Measurements from ENCODE around the gene INIP. TPM values are rescaled to one million over a fixed set of nuclear protein-coding genes. Genes with fewer than 3 reads are reported as not detected.

Gene INIP
- total and polyA plus RNA-seq, 2 experiments from 2014 or later = 16.7 to 30.4 TPM

DNA sequence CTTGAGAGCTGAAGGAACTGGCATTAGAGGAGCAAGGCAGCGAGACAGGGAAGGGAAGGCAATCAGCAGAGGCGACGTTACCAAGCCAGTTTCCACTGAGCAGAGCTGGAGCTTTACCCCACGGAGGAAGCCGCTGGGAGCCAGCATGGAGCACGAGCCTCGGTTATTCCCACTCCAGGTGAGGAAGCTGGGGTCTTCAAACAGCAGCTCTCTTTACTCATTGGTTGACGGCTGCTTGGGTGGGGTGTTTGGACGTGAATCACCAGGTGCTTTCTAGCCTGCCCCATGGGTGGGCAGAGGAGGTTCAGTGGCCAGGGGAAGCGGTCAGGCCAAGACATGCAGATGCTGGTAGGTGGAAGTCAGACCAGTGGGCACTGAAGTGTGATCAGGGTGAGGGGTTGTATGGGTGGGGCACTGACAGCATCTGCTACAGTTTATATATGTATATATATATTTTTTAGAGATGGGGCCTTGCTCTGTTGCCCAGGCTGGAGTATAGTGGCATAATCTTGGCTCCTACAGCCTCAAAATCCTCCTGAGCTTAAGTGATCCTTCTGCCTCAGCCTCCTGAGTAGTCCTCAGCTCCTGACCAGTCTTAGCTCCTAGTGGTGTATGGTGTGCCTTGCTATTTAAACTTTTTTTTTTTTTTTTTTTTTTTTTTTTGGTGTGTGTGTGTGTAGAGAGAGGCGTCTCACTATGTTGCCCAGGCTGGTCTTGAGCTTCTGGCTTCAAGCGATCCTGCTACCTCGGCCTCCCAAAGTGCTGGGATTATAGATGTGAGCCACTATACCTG lies 45.0 kb upstream of the INIP start:
- no peak overlapping the region for H3K4me3 ChIP-seq
- DNase-seq (ENCODE audit: low spot score) (no peak), ATAC-seq (no peak)
- no peak overlapping the region for H2AFZ ChIP-seq
- H3F3A ChIP-seq (replicated peaks; ENCODE audit: low read depth) = no peaks in the 10 kb centered on the region
- no peaks in the 10 kb centered on the region for H3K9me2 ChIP-seq (ENCODE audit: insufficient read depth)
- H3K79me2 ChIP-seq (replicated peaks; ENCODE audit: insufficient read depth) = 0 out of 2 replicates have a peak, but pooled peaks cover 5% of the 10 kb centered on the region
- H3K4me1 Mint-ChIP-seq = peaks cover 12% of the 10 kb centered on the region
- H3K4me3 Mint-ChIP-seq = no peak overlapping the region
- no peak overlapping the region for H3K27ac ChIP-seq (ENCODE audit: low read depth)
- H3K36me3 Mint-ChIP-seq (ENCODE audit: low read depth) = no peaks in the 10 kb centered on the region; the same call in 2 of the 3 replicates
- no peak overlapping the region for H3K27ac Mint-ChIP-seq
- H3K27me3 Mint-ChIP-seq (ENCODE audit: insufficient read depth, low read depth, poor library complexity) = peaks cover 4% of the 10 kb centered on the region
- H3K4me1 ChIP-seq (ENCODE audit: insufficient read depth) = no peaks in the 10 kb centered on the region
- TF ChIP-seq, protein P1, sequence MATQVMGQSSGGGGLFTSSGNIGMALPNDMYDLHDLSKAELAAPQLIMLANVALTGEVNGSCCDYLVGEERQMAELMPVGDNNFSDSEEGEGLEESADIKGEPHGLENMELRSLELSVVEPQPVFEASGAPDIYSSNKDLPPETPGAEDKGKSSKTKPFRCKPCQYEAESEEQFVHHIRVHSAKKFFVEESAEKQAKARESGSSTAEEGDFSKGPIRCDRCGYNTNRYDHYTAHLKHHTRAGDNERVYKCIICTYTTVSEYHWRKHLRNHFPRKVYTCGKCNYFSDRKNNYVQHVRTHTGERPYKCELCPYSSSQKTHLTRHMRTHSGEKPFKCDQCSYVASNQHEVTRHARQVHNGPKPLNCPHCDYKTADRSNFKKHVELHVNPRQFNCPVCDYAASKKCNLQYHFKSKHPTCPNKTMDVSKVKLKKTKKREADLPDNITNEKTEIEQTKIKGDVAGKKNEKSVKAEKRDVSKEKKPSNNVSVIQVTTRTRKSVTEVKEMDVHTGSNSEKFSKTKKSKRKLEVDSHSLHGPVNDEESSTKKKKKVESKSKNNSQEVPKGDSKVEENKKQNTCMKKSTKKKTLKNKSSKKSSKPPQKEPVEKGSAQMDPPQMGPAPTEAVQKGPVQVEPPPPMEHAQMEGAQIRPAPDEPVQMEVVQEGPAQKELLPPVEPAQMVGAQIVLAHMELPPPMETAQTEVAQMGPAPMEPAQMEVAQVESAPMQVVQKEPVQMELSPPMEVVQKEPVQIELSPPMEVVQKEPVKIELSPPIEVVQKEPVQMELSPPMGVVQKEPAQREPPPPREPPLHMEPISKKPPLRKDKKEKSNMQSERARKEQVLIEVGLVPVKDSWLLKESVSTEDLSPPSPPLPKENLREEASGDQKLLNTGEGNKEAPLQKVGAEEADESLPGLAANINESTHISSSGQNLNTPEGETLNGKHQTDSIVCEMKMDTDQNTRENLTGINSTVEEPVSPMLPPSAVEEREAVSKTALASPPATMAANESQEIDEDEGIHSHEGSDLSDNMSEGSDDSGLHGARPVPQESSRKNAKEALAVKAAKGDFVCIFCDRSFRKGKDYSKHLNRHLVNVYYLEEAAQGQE (IDR thresholded peaks at IDR 0.05; ENCODE audit: unreplicated experiment) = no peak
- TF ChIP-seq ZNF114 (CRISPR knock-in tag; IDR thresholded peaks at IDR 0.05) = no peak
- TF ChIP-seq, protein P2, sequence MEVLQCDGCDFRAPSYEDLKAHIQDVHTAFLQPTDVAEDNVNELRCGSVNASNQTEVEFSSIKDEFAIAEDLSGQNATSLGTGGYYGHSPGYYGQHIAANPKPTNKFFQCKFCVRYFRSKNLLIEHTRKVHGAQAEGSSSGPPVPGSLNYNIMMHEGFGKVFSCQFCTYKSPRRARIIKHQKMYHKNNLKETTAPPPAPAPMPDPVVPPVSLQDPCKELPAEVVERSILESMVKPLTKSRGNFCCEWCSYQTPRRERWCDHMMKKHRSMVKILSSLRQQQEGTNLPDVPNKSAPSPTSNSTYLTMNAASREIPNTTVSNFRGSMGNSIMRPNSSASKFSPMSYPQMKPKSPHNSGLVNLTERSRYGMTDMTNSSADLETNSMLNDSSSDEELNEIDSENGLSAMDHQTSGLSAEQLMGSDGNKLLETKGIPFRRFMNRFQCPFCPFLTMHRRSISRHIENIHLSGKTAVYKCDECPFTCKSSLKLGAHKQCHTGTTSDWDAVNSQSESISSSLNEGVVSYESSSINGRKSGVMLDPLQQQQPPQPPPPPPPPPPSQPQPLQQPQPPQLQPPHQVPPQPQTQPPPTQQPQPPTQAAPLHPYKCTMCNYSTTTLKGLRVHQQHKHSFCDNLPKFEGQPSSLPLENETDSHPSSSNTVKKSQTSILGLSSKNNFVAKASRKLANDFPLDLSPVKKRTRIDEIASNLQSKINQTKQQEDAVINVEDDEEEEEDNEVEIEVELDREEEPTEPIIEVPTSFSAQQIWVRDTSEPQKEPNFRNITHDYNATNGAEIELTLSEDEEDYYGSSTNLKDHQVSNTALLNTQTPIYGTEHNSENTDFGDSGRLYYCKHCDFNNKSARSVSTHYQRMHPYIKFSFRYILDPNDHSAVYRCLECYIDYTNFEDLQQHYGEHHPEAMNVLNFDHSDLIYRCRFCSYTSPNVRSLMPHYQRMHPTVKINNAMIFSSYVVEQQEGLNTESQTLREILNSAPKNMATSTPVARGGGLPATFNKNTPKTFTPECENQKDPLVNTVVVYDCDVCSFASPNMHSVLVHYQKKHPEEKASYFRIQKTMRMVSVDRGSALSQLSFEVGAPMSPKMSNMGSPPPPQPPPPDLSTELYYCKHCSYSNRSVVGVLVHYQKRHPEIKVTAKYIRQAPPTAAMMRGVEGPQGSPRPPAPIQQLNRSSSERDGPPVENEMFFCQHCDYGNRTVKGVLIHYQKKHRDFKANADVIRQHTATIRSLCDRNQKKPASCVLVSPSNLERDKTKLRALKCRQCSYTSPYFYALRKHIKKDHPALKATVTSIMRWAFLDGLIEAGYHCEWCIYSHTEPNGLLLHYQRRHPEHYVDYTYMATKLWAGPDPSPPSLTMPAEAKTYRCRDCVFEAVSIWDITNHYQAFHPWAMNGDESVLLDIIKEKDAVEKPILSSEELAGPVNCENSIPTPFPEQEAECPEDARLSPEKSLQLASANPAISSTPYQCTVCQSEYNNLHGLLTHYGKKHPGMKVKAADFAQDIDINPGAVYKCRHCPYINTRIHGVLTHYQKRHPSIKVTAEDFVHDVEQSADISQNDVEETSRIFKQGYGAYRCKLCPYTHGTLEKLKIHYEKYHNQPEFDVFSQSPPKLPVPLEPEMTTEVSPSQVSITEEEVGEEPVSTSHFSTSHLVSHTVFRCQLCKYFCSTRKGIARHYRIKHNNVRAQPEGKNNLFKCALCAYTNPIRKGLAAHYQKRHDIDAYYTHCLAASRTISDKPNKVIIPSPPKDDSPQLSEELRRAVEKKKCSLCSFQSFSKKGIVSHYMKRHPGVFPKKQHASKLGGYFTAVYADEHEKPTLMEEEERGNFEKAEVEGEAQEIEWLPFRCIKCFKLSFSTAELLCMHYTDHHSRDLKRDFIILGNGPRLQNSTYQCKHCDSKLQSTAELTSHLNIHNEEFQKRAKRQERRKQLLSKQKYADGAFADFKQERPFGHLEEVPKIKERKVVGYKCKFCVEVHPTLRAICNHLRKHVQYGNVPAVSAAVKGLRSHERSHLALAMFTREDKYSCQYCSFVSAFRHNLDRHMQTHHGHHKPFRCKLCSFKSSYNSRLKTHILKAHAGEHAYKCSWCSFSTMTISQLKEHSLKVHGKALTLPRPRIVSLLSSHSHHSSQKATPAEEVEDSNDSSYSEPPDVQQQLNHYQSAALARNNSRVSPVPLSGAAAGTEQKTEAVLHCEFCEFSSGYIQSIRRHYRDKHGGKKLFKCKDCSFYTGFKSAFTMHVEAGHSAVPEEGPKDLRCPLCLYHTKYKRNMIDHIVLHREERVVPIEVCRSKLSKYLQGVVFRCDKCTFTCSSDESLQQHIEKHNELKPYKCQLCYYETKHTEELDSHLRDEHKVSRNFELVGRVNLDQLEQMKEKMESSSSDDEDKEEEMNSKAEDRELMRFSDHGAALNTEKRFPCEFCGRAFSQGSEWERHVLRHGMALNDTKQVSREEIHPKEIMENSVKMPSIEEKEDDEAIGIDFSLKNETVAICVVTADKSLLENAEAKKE (CRISPR knock-in tag; IDR thresholded peaks at IDR 0.05) = no peak
- peaks cover 7% of the 10 kb centered on the region for H4K20me1 ChIP-seq (replicated peaks; ENCODE audit: insufficient read depth)
- H3K27me3 ChIP-seq (ENCODE audit: insufficient read depth) = no peaks in the 10 kb centered on the region
- peaks cover 7% of the 10 kb centered on the region; the same call in 2 of the 3 replicates for H3K9me3 Mint-ChIP-seq
- no peak overlapping the region for H3K4me2 ChIP-seq
- H3K36me3 ChIP-seq (ENCODE audit: insufficient read depth) = no peaks in the 10 kb centered on the region

Measured in GM23338 (cell line).